GM19351 (cell line): ENCODE data around the gene ZNF12.
"Not testable (repeated sequence)": the region's sequence is repeated elsewhere in the genome, so short reads cannot be mapped to it uniquely, and the experiment has no call there.

Experiments used
- ATAC-seq: cut with Tn5 transposase; IDR thresholded peaks from one replicate; pipeline ENCODE4 v1.9.1; 2021; ENCODE audit warnings: mild to moderate bottlenecking, moderate library complexity; ENCODE audit not compliant: unreplicated experiment

Gene ZNF12

DNA sequence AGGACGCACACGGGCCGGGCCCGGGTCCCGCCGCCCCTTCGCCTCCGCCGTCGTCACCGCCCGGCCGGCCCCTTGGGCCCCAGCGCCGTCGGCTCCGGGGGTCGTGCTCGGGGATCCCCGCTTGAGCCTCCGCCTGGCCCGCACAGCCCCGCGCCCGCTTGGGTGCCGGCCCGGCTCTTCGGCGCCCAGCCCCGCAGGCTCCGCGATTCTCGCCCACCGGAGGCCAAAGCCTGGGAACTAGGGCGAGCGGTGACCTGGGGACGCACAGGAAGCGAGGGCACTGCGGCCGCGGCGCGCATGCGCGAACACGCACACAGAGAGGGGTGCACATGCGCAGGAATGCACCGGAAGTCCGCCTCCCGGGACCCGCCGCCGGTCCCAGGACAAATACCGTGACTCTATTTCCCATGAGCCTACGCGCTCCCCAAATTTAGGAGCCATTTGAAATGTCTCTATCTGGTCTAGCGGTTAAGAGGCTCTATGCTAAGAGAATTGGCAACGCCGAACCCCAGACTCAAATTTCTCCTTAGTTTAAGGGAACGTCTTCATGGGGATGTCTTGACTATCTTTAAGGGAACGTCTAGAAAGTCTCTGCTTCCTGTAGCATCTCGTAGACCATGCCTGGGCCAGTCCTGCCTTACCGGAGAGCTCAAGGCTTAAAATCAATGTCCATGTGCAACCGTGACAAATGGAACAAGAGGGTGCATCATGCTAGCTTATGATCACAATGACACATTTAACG, at the start of gene ZNF12:
Gene ZNF12 (minus strand): TSS at position 282 of the 742 bp plus-strand sequence. CDS start 1,774 bp downstream, outside the sequence.
- ATAC-seq, result peak; percentile 87

DNA sequence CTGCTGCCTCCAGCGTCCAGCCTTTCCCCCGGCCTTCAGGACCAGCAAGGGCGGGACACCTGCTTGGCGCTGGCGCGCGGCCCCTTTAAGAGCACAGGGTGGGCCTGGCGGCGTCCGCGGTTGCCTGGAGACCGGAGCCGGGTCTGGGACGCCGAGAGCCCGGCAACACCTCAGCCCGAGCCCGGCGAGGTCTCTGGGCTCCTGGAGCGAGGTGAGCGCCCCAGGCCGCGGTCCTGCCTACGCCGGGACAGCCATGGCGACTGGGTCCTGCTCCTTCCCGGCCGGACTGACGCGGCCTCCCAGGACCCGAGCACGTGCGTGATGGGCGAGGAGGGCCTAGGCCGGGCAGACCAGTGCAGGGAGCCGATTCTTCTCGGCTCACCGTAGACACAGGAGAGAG, 47.2 kb upstream of the ZNF12 start, which contains the start of gene RSPH10B2:
Gene RSPH10B2 (plus strand): TSS at position 140 of the 400 bp plus-strand sequence. CDS start 3,575 bp downstream, outside the sequence.
- ATAC-seq, result not testable (repeated sequence)

DNA sequence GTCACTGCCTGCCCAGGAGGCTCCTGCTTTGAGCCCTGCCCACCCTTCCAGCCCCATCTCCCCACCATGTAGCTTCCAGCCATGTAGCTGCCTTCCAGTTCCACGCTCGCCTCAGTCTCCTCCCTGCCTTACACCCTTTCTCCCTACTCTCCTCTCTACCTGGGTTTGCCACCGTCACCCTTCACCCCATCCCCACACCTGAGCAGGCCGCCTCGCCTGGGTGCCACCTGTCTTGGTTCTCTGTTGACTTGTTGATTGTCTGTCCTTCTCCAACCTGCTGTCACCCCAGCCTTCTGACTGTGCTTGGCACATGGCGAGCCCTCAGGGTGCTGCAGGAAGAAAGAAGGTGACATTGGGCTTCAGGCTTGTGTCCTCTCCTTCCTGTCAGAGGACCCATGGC, 43.4 kb upstream of the ZNF12 start:
- not testable (repeated sequence) for ATAC-seq

DNA sequence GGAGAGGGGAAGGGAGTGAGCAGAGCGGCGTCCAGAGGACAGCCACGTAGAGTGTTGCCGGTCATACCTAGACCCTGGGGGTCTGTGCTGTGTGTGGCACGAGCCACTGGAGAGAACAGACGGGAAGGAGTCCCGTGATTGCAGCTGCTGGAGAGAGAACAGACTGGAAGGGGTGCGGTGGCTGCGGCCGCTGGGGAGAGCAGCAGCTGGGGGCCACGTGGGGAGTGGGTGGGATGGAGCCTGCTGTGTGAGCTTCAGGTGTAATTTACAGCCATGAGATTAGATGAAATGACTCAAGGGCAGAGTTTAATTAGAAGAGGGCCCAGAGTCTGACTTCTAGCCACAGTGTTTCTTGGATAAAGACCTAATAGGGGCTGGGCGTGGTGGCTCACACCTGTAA, 42.6 kb upstream of the ZNF12 start:
- not testable (repeated sequence) for ATAC-seq

DNA sequence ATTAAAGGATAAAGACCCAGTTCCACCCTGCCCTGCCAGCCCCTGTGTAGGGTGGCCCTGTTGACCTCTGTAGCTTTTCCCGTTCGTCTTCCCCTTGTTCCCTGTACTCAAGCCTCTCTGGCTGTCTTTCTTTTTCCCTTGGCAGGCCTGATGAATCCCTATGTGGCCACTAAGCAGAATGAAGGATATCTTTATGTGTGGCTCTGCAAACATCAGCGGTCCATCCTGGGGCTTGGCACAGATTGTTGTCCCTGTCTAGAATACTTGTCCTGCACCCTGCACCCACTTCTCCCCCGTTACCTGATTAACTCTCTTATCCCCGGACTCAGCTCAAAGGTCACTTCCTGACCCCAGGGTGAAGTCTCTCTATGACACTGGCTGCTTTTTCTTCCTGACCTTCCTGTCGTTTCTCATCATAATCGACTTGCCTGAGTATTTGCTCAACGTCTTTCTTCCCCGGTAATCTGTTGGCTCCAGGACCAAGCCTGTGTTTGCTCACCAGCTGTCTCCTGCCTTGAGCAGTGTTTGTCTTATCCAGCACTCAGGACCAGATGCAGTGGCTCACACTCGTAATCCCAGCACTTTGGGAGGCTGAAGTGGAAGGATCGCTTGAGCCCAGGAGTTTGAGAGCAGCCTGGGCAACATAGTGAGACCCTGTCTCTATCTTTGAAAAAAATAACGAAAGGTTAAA, 37.8 kb upstream of the ZNF12 start:
- ATAC-seq, result not testable (repeated sequence)

DNA sequence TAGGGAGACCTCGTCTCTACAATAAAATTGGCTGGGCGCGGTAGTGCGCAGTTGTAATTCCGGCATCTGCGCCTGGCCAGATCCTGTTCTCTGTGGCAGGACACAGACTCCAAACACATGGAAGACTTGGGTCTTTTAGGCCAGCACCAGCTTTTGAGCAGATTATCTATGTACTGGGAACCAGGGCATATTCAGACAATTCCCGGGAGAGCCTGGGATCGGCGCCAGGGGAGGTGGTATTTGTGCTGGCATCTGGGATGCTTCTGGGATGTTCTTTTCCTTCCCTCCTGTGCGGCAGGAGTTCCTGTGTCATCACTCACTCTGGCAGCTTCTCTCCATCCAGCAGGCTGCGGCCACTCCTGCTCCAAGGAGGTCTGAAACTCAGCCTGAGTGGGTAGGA, 31.7 kb upstream of the ZNF12 start:
- not testable (repeated sequence) for ATAC-seq

DNA sequence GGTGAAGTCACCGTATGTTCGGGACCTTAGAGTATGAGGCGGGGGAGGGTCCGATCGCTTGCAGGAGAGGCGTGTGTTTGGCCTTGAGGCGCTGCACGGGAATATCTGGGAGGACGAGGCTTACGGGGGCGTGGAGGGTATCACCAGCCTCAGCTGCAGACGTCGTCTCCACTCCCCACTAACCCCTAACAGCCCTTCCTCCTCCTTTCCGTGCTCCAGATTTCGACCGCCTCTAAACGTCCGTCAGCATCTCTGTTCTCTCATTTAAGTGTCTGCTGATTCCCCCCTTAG, 23.5 kb upstream of the ZNF12 start:
- ATAC-seq, result no peak

DNA sequence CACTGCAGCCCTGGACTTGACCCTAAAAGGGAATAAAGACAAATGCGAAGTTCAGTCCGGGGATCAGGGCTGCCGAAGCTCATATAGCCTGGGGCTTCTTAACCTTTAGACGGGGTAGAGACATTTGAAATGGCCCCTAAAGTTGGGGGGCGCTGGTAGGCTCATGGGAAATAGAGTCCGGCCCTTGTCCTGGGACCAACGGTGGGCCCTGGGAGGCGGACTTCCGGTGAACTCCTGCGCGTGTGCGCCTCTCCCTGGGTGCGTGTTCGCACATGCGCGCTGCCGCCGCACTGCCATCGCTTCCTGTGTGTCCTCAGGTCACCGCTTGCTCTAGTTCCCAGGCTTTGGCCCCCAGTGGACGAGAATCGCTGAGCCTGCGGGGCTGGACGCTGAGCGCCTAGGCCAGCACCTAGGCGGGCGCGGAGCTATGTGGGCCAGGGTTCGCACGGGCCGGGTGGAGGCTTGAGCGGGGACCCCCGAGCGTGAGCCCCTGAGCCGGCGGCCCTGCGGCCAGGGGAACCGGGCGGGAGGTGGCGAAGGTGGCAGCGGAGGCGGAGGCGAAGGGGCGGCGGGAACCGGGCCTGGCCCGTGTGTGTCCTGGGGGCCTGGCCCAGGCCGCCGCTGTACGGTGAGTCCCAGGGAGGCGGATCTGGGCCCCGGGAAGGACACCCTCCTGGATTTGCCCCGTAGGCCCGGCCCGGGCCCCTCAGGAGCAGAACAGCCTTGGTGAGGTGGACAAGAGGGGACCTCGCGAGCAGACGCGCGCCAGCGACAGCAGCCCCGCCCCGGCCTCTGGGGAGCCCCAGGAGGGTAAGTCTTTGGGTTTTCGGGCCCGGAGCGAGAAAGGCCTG, 23.0 kb upstream of the ZNF12 start:
- ATAC-seq, result peak; percentile 83

DNA sequence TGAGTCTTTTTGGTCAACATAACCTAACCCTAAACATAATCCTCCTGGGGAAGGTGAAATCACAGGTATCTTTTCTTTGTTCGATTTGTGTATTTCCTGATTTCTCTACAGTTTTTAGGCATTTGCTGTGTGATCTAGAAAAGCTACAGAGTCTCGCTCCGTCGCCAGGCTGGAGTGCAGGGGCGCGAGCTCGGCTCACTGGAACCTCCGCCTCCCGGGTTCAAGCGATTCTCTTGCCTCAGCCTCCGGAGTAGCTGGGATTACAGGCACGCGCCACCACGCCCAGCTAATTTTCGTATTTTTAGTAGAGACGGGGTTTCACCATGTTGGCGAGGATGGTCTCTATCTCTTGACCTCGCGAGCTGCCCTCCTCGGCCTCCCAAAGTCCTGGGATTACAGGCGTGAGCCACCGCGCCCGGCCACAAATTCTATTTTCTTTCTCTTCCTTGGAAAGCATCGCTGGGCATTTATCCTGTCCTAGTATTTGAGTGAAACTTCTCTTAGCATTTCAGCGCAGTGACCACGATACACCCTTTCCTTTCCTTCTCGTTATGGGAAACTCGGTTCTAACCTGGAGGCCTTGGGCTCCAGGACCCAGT, 22.2 kb upstream of the ZNF12 start:
- not testable (repeated sequence) for ATAC-seq

DNA sequence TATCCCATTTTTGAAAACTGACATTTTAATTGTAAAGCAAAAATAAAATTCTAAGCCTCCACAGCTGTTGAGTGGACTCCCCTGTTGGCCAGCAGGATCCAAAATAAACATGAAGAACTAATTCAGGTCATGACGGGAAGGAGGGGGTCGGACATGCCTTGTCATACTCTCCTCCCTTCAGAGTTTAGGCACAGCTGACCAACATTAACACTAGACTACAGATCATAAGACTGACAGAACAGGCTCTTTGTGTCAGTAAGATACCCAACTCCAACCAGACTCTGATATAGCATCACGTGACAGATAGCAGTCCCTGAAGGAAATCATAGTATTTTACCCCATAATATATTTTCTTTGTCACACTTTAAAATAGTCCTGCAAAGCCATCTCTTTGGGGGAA, 20.9 kb upstream of the ZNF12 start:
- ATAC-seq, result no peak

DNA sequence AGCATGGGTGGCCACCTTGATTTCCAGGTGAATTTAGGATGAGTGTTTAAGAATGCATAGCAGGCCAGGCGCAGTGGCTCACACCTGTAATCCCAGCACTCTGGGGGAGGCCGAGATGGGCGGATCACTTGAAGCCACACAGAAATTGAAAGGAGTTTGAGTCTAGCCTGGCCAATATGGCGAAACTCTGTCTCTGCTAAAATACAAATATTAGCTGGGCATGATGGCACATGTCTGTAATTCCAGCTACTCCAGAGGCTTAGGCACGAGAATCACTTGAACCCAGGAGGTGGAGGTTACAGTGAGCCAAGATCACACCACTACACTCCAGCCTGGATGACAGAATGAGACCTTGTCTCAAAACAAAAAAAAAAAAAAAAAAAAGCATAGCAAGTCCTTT, 19.6 kb upstream of the ZNF12 start:
- ATAC-seq, result not testable (repeated sequence)

DNA sequence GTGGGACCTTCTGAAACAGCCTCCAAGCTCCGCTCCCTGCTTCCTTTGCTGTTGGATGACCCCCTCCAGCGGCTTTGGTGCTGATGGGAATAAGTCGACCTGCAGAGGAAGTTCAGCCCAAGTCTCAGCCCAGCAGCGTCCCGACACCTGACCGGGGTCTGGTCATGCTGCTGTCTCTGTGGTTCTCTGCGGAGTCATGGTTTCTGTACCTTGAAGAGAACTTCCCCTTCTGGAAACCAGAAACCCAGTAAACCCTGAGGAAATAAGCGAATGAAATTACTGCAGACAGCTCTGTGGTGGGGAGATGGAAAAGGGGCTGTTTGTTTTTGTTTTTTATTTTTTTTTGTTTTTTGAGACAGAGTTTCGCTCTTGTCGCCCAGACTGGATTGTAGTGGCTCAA, 18.3 kb upstream of the ZNF12 start:
- ATAC-seq, result peak; percentile 73

DNA sequence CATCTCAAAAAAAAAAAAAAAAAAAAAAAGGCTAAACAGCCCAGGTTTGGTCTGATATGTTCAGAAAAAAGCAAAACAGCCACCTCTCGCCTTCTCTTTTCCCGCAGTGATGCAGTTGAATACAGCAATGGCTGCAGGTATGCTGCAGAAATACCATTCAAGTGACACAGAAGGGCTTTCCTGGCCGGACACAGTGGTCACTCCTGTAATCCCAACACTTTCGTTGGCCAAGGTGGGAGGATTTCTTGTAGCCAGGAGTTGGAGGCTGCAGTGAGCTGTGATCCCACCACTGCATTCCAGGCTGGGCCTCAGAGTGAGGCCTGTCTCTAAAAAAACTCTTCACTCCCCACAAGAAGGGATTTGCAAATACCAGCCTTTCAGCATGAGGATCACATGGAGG, 17.6 kb upstream of the ZNF12 start:
- ATAC-seq, result not testable (repeated sequence)

DNA sequence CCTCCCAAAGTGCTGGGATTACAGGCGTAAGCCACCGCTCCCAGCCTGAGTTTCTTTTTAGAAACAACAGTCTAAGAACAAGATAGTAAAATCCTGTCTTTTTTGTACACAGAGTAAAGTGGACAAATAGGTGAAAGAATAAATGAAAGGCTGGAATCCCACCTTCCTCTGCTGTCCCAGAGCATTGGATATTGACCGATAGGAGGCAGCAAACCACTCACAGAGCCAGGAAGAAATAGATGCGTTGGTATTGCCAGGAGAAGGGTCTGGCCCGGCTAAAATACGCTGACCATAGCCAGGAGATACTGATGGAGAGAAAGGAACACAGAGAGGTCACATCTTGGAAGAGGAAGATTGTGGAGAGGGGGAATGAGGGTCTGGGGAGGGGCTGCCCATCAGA, 11.4 kb upstream of the ZNF12 start:
- ATAC-seq, result no peak

DNA sequence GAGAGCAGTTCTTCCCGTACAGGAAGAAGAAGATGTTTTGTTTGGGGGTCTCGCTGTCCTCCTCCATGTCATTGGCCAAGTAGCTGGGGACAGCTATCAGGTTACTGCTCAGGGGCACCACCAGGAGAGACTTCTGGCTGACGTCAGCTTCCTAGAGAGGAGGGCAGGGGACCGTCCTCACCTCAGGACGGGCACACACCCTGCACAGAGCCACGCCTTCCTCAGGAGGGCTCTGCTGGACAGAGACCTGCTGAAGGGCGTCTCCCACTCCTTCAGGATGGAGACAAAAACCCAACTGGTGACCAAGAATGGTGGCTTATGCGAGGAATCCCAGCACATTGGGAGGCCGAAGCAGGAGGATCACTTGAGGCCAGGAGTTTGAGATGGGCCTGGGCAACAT, 9.2 kb upstream of the ZNF12 start:
- not testable (repeated sequence) for ATAC-seq

DNA sequence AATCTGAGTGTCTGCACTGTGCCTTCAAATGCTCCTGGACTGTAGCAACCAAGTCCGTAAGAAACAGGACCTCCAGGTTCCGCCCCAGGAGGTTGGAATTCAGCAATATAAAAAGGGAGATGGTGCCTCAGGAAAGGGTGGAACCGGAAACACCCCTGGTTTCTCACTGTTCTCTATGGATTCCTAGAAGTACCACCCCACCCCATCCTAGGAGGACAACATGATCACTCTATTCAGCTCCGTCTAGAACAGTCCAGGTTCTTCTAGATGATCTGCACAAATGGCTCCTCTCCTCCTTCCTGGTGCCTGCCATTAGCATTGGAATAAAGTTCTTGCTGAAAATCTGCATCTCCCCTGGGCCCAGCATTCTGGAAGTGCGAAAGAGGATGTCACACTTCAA, 7.6 kb upstream of the ZNF12 start:
- ATAC-seq, result no peak

DNA sequence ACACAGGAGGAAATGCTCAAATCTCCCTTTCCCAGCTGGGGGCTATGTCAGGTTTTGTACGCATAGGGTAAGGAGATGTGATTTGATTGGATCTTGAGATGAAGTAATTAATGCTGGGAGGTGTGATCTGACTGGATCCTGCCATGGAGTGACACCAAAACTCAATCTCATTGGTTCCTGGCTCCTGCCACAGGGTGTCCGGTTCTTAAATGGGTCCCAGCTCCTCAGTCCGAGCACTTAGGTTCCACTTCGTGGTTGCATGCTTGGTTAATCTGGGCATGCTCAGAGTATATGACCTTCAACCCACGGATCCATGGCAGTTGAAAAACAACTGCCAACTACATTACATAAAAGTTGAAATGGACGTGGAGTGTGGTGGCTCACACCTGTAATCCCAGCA, 3.1 kb upstream of the ZNF12 start:
- no peak for ATAC-seq

DNA sequence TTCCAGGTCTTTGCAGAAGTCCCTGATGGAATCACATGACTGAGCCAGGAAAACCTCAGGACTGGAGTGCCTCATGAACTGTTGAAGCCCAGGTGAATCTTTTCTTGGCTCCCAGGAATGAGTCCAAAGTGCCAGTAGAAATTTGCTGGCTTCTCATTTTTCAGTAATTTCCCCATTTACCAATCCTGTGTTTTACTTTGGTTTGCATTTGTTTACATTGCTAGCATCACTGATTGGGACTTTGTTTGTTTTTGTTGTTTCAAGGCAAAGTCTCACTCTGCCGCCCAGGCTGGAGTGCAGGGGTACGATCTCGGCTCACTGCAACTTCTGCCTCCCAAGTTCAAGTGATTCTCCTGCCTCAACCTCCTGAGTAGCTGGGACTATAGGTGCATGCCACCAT, 1.6 kb upstream of the ZNF12 start:
- ATAC-seq, result no peak

DNA sequence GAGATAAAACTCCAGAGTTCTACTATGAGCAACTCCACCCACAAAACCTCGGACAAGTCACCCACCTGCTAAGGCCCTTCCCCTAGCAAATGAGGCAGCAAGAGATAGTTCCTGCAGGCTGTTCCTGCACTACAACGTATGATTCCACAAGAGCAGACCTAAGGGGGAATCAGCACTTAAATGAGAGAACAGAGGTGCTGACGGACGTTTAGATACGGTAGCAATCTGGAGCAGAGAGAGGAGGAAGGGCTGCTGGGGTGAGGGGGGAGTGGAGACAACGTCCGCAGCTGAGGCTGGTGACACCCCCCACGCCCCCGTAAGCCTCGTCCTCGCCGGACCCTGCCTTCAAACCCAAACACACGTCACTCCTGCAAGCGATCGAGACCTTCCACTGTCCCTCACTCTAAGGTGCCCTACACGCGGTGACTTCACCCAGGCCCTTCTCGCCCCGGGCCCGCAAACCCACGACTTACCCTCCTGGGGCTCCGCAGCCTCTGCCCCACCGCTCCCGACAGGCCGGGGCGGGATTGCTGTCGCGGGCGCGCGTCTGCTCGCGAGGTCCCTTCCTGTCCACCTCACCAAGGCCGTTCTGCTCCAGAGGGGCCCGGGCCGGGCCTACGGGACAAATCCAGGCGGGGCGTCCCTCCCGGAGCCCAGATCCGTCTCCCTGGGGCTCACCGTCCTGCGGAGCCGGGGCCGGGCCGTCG, 635 bp downstream of the ZNF12 start:
- ATAC-seq, result peak; percentile 27

DNA sequence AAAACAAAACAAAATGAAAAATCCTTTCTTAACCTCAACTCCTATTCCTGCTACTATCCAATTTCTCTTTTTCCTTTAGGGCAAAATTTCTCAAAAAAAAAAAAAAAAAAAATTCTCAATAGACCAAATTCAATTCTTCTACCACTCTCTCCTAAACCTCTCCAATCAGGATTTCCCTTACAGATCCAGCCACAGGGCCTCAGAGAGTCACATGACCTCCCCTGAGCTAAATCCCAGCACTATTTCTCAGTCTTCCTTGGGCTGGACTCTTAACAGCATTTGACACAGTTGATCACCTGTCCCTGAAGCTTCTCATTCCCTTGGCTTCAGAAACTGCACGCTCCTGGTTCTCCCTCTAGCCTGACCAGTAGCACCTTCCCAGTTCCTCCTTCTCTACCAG, 4.9 kb downstream of the ZNF12 start:
- no peak for ATAC-seq

DNA sequence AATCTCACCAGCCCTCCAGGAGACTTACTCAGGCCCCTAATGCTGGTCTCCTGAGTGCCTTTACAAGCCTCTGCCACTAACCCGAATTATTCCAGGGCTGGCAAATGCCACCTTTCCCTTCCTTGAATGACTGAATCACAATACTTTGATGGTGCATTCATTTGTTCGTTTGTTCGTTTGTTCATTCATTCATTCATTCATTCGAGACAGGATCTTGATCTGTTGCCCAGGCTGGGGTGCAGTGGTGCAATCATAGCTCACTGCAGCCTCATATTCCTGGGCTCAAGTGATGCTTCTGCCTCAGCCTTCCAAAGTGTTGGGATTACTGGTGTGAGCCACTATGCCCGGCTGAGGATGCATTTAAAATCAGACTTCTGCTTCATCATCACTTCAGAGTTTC, 6.0 kb downstream of the ZNF12 start:
- no peak for ATAC-seq
